SK-N-DZ (cell line): ENCODE results near the gene LONRF2. TPM values are rescaled to one million over a fixed set of nuclear protein-coding genes. Genes with fewer than 3 reads are reported as not detected.
"Not testable (repeated sequence)": the region's sequence is repeated elsewhere in the genome, so short reads cannot be mapped to it uniquely, and the experiment has no call there.

Experiments
- DNase-seq: peaks from one replicate; pipeline ENCODE4 v3.0.0-alpha.2; 2015; ENCODE audit warnings: low spot score
- polyA plus RNA-seq, 2 experiments: library from polyadenylated mRNA; depleted of rRNA; stranded (reverse); fragments of >200 nt; gene quantifications; 2 replicates each; pipeline ENCODE4 v1.2.3, GENCODE V29; 2014

LONRF2 gene
- polyA plus RNA-seq (2014; cell fraction: cytosol; rRNA removed) = 1.0 and 1.5 TPM in 2 replicates
- polyA plus RNA-seq (2014; cell fraction: nucleus; rRNA removed) = 1.7 and 2.6 TPM in 2 replicates

DNA sequence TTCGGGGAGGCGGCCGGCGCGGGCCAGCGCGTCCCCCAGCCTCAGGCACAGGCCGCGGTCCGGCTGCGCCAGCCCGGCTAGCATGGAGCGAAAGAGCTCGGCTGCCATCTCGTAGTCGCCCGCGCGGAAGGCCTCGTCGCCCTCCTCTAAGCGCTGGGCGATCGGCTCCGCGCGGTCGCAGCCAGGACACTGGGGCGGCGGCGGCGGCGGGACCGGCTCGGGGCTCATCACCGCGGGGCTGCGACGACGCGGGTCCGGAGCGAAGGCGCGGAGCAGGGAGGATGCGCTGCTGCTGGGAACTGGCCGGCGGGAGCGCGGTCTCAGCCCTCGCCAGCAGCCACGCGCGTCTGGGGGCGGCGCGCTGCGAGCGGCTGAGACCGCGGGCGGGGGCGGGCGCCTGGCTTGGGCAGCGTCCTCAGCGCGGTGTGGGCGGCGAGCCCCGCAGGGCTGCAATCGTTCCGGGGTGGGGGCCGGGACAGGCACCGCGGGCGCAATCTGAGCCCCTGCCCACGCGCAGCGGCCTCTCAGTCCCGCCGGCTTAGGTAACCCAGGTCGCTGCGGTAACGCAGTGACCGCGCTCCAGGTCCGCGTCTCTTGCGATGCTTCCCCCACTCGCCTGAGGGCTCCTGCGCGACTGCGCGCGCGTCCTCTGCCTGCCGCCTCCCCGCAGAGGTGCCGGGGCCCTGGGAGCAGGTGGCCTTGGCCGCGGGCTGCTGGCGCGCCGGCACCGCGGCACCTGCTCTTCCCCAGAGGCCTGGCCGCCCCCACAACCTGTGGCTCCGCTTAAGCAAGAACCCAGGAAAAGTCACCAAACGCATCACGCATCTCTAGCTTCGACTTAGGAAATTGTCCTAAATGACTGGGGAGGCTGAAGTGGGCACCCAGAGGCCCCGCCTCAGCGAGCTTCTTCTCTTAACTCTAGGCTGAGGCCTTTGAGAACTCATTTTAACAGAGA is at the start of gene LONRF2:
Gene LONRF2 (minus strand): TSS at position 636 of the 955 bp plus-strand sequence. CDS start 408 bp downstream, at position 228.
- DNase-seq = peak; percentile 44

- no peak for DNase-seq
Measured at GRCh38 chr2:100367163-100367562, 44.9 kb upstream of the LONRF2 start.

DNA sequence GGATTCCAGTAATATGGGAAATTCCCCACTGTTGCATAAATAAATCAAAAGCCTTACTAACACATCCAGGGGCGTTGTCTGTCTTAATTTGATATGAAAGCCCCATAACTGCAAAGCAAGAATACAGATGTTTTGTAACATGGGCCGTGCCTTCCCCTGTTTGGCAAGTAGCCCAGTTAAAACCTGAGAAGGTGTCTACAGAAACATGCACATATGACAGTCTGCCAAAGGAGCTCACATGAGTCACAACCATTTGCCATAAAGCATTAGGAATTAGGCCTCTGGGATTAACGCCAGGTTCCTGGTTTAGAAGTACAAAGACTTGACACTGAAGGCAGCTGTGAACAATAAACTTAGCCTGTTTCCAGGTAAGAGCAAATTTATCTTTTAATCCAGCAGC is 43.1 kb upstream of the LONRF2 start:
- DNase-seq = peak; percentile 20

DNA sequence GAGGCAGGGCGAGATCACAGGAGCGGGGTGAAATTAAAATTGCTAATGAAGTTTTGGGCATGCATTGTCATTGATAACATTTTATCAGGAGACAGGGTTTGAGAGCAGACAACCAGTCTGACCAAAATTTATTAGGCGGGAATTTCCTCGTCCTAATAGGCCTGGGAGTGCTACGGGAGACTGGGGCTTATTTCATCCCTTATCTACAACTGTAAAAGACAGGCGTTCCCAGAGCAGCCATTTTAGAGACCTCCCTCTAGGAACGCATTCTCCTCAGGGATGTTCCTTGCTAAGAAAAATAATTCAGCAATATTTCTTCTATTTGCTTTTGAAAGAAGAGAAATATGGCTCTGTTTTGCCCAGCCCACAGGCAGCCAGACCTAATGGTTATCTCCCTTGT is 40.0 kb upstream of the LONRF2 start:
- not testable (repeated sequence) for DNase-seq

GRCh38 chr2:100359576-100359975 is 37.3 kb upstream of the LONRF2 start:
- no peak for DNase-seq

- DNase-seq = no peak
Measured at GRCh38 chr2:100358554-100358953, 36.3 kb upstream of the LONRF2 start.

DNA sequence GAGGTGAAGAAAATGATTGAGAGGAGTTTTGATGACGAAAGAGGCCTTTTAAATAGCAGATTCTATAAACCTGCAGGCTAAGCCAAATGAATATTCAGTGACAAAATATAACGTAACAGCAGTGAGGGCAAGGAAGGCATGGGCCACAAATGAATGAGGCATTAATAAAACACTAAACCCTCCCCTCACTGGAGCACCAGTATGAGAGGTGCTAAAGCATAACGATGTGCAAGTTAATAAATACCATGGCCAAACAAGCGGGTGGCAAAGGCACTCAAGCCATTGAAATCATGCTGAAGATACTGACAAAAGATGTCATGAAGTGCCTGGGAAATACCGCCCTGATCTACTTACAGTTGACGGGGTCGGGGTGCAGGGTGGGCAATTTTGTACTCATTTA is 30.2 kb upstream of the LONRF2 start:
- no peak for DNase-seq

DNA sequence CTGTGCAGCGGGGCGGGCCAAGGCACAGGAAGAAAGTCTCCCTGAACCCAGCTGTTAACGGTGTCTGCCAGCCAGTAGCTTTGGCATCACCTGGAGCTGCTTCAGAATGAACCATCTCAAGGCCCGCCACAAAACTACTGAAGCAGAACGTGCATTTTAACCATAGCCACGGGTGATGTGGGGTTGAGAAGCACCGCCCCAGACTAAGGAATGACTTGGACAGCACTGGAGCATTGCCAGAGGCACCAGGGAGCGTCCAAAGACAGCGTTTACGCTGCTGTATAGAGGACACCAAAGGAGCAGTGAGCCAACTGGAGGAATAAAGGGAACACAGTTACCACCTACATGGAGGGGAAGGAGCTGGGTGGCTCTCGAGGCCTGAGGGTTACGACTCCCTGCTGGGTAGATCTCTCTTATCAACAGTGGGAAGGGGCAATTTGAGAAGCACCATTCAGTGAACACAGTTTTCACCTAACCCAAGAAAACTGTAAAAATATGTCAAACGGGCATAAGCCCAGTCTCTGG is 28.4 kb upstream of the LONRF2 start:
- DNase-seq = no peak

- DNase-seq = not testable (repeated sequence)
Measured at GRCh38 chr2:100345144-100345543, 22.8 kb upstream of the LONRF2 start.

DNA sequence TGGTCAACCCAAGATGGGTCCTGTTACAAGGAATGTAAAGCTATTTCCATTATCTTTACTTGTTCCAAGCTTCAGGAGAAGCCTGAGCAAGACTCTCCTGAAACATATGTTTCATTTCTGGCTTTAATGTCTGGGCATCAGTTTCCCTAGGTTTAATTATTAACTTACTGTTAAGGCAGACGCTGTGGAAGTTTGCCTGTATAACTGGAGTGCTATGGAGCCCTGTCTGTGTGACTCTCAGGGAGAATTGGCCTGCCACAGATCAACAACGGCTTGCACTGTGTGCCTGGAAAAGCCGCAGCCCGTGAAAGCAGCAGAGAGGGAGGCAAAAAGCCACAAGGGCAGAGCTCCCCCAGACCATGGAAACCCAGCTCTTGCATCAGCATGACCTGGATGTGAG is 22.1 kb upstream of the LONRF2 start:
- no peak for DNase-seq

DNA sequence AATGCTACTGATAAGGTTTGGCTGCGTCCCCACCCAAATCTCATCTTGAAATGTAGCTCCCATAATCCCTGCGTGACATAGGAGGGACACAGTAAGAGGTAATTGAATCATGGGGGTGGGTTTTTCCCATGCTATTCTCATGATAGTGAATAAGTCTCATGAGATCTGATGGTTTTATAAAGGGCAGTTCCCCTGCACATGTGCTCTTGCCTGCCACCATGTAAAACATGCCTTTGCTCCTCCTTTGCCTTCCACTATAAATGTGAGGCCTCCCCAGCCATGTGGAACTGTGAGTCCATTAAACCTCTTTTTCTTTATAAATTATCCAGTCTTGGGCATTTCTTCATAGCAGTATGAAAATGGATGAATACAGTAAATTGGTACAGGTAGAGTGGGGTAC is 20.2 kb upstream of the LONRF2 start:
- not testable (repeated sequence) for DNase-seq

DNA sequence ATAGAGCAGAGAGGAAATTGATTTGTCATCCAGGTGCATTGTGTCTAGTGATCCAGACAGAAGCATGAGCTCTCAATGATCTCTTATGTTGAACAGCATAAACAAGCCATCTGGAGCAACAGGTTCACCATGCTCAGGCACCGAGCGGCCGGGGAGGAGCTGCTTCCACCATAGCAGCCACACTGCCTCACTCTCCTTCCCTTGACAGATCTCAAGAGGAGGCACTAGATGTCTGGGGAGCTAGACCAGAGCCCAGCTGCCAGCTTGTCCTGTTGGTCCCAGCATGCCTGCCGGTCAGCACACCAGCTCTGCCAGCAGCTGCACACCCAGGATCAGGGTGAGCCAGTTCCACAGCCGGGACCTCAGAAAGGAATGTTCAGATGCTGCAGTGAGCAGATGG is 17.5 kb upstream of the LONRF2 start:
- no peak for DNase-seq

- no peak for DNase-seq
Measured at GRCh38 chr2:100334929-100335328, 12.6 kb upstream of the LONRF2 start.

GRCh38 chr2:100327742-100328141 is 5.4 kb upstream of the LONRF2 start:
- no peak for DNase-seq

DNA sequence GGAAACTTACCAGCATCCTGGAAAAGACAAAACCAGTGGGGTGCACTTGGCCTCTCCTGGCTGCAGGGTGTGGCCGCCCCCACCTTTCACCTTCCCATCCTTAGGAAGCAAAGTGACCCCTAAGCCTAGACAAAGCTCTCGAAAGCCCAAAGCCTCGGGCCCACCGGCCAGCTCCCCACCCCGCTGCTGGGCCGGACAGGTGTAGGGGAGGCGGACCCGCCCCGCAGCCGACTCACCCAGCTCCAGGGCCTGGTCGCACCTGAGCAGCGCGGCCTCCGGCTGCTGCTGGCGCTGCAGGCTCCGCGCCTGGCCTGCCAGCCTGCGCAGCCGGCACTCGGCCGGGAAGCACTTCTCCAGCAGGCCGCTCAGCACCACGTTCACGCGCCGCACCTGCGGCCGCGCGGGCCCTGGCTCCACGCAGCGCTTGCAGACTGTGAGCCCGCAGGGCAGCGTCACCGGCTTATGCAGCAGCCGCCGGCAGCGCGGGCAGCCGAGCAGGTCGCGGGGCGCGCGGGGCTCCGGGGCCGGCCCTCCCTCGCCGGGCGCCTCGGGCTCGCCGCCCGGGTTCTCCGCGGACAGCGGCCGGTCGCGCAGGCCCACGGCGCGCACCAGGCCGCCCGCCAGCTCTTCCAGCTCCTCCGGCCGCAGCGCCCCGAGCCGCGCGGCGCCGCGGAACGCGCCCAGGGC is 979 bp downstream of the LONRF2 start:
- DNase-seq = peak; percentile 41

GRCh38 chr2:100320547-100321178 is 1.6 kb downstream of the LONRF2 start:
- no peak for DNase-seq

DNA sequence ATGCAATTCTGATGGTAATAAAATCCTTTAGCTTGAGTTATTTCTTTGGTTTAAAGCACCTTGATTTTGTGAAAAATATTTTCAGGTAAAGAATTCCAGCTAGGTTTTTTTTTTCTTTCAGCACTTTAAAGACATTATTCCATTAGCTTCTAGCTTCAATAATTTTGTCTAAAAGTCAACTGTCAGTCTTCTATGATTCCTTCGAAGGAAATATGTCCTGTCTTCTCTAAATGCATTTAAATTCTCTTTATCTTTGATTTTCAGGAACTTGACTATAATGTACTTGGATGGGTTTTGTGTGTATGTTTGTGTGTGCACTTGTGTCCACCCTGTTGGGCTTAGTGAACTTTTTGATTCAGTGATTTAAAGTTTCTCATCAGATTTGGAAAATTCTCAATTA is 4.7 kb downstream of the LONRF2 start:
- DNase-seq = no peak

- DNase-seq = no peak
Measured at GRCh38 chr2:100309973-100310719, 12.2 kb downstream of the LONRF2 start.

GRCh38 chr2:100309311-100309710 is 13.0 kb downstream of the LONRF2 start:
- no peak for DNase-seq

GRCh38 chr2:100303744-100304143 is 18.6 kb downstream of the LONRF2 start:
- DNase-seq = no peak

DNA sequence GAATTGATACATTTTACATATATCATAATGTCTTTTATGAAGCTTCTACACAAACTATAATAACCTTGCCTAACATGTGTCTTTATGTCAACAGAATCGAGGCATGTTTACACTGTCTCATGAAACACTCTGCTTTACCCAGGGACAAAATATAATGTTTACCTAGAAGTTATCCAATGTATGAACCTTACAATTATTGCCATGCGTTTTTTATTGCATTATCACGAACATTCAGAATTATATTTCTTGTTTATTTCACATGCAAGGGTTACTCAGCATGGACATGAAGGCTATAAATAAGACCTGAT is 19.8 kb downstream of the LONRF2 start:
- DNase-seq = no peak
